ENCODE measurements around the gene BEND7. TPM values are rescaled to one million over a fixed set of nuclear protein-coding genes. Genes with fewer than 3 reads are reported as not detected.

BEND7 gene
- total and polyA plus RNA-seq, 2 of the 4 experiments (the other 2 are of a cell fraction), result 2.3 to 3.5 TPM

GRCh38 chr10:13483073-13483472, 45.7 kb downstream of the BEND7 start:
- Histone ChIP-seq H3K27me3 (ENCODE audit: control insufficient read depth, insufficient read depth, low read length) (no peaks in the 10 kb centered on the region), H3K36me3 (ENCODE audit: control insufficient read depth, insufficient read depth, low read length) (peaks cover 6% of the 10 kb centered on the region; the same call in 1 of the 2 replicates), H2BK5ac (ENCODE audit: low read depth, low read length, poor library complexity, severe bottlenecking) (no peak overlapping the region), H2BK20ac (ENCODE audit: low read depth, low read length) (no peak overlapping the region), H3K4me1 (ENCODE audit: control insufficient read depth, insufficient read depth, low read length) (peaks cover 2% of the 10 kb centered on the region; the same call in 1 of the 2 replicates), H3K9me3 (ENCODE audit: control insufficient read depth, insufficient read depth, low read length) (no peaks in the 10 kb centered on the region), H4K5ac (ENCODE audit: low read depth, low read length) (no peak overlapping the region), H4K20me1 (ENCODE audit: insufficient read depth, low read length) (no peaks in the 10 kb centered on the region), H3K18ac (ENCODE audit: low read depth, low read length) (no peak overlapping the region), H2BK15ac (ENCODE audit: low read depth, low read length) (no peak overlapping the region), H4K8ac (ENCODE audit: low read depth in 2 of 2, low read length in 2 of 2) (no peak overlapping the region), H3K9me1 (ENCODE audit: insufficient read depth, low read length) (no peaks in the 10 kb centered on the region; the same call in 1 of the 2 replicates), H3K27ac (ENCODE audit: insufficient read depth, low read length) (no peak overlapping the region), H3K9ac (ENCODE audit: low read depth, low read length) (no peak overlapping the region), H2AK5ac (ENCODE audit: low read depth, low read length) (no peak overlapping the region), H2AK9ac (replicated peaks; ENCODE audit: low read depth, low read length, poor library complexity) (no peak overlapping the region), H3K4me2 (ENCODE audit: low read depth, low read length) (no peak overlapping the region), H2BK120ac (ENCODE audit: low read depth, low read length) (no peak overlapping the region), H3K14ac (replicated peaks; ENCODE audit: low read depth, low read length) (no peak overlapping the region), H4K91ac (ENCODE audit: insufficient read depth, low read depth, low read length) (no peak overlapping the region), H3K4ac (ENCODE audit: low read depth, low read length) (no peak overlapping the region), H3K4me3 (ENCODE audit: insufficient read depth, low read depth, low read length) (no peak overlapping the region), H3K23ac (ENCODE audit: low read depth, low read length) (no peak overlapping the region), H3K56ac (ENCODE audit: extremely low read depth, insufficient read depth, low read length) (no peak overlapping the region), H3K79me1 (ENCODE audit: low read depth in 1 of 2, low read length in 2 of 2) (no peaks in the 10 kb centered on the region), H2AFZ (replicated peaks; ENCODE audit: low read length, poor library complexity) (no peak overlapping the region)
- intact Hi-C loops (cut with micrococcal nuclease) (no loop called here), dilution Hi-C loops (cut with HindIII; ENCODE audit: low sequenced_read_pairs, unreplicated experiment) (no loop called here), in situ Hi-C loops (cut with MboI; ENCODE audit: low sequenced_read_pairs) (no loop called here)
- no peak for TF ChIP-seq ELK1 (IDR thresholded peaks at IDR 0.05; ENCODE audit: borderline replicate concordance, low read depth, low read length)
- TF ChIP-seq USF2 (IDR thresholded peaks at IDR 0.05; ENCODE audit: low read depth, low read length), result no peak
- no peak for TF ChIP-seq MAFK (IDR thresholded peaks at IDR 0.05; ENCODE audit: low read depth, low read length)
- no peak for TF ChIP-seq CEBPB (IDR thresholded peaks at IDR 0.05; ENCODE audit: low read depth, low read length)
- TF ChIP-seq CTCF (conservative IDR thresholded peaks at IDR 0.05; ENCODE audit: low read depth, low read length), result no peak
- no peak for TF ChIP-seq BHLHE40 (IDR thresholded peaks at IDR 0.05; ENCODE audit: low read depth, low read length)
- TF ChIP-seq MAZ (IDR thresholded peaks at IDR 0.05; ENCODE audit: borderline replicate concordance, low read depth, low read length), result no peak
- POLR2A ChIA-PET (ENCODE audit: unreplicated experiment), result no interaction called here
- WGBS, 2 experiments (ENCODE audit: extremely low coverage in 2 of 2, insufficient read length in 1 of 2), result 71% methylated on average over 1 of the region's 3 CpGs; no CpG with 5 or more reads in 1 of the 2 experiments
- ATAC-seq (ENCODE audit: low read depth) (no peak), DNase-seq (no peak)
- CTCF ChIA-PET, result no interaction called here
- no TSS peak for BruUV-seq (replicated peaks)

All from IMR-90 (cell line).